HUDEP-2 (cell line): ENCODE measurements around the gene JMJD4.
"Not testable (repeated sequence)": the region's sequence is repeated elsewhere in the genome, so short reads cannot be mapped to it uniquely, and the experiment has no call there.

Experiments used
- DNase-seq, 76 experiments: peaks; one replicate each; lab custom pipeline; 2025; ENCODE audit not compliant: unreplicated experiment in 76 of 76; lab: John Stamatoyannopoulos, UW

Gene JMJD4

GRCh38 chr1:227733751-227734545, 1.2 kb downstream of the JMJD4 start:
- DNase-seq = no peak

- DNase-seq = no peak
Measured at GRCh38 chr1:227733309-227733705, 1.8 kb downstream of the JMJD4 start.

GRCh38 chr1:227732586-227733308, 2.4 kb downstream of the JMJD4 start:
- DNase-seq = no peak

- no peak for DNase-seq
Measured at GRCh38 chr1:227731696-227732585, 3.2 kb downstream of the JMJD4 start.

GRCh38 chr1:227731241-227731677, 3.8 kb downstream of the JMJD4 start:
- DNase-seq = no peak

- no peak for DNase-seq
Measured at GRCh38 chr1:227730630-227731151, 4.4 kb downstream of the JMJD4 start.

GRCh38 chr1:227729881-227730629, 5.0 kb downstream of the JMJD4 start:
- peak in 54 of 76 experiments; percentile 12 to 69 (median 38) for DNase-seq

GRCh38 chr1:227729144-227729880, 5.8 kb downstream of the JMJD4 start:
- DNase-seq = peak in 16 of 76 experiments; percentile 4 to 52 (median 26)

- peak in 1 of 76 experiments; percentile 33 for DNase-seq
Measured at GRCh38 chr1:227728892-227729143, 6.3 kb downstream of the JMJD4 start.

GRCh38 chr1:227728059-227728891, 6.8 kb downstream of the JMJD4 start:
- peak in 54 of 76 experiments; percentile 9 to 82 (median 64) for DNase-seq

GRCh38 chr1:227726924-227727599, 8.0 kb downstream of the JMJD4 start:
- no peak for DNase-seq

GRCh38 chr1:227726318-227726717, 8.8 kb downstream of the JMJD4 start:
- no peak for DNase-seq

- no peak for DNase-seq
Measured at GRCh38 chr1:227725046-227725445, 10.1 kb downstream of the JMJD4 start.

- no peak for DNase-seq
Measured at GRCh38 chr1:227723474-227723873, 11.6 kb downstream of the JMJD4 start.

- DNase-seq = no peak
Measured at GRCh38 chr1:227718932-227719331, 16.2 kb downstream of the JMJD4 start.

GRCh38 chr1:227712648-227713047, 22.5 kb downstream of the JMJD4 start:
- no peak for DNase-seq

GRCh38 chr1:227710474-227710873, 24.6 kb downstream of the JMJD4 start:
- DNase-seq = not testable (repeated sequence)

- DNase-seq = no peak
Measured at GRCh38 chr1:227709451-227709850, 25.7 kb downstream of the JMJD4 start.
